IMR-90 (cell line): ENCODE results near the gene CRBN. TPM values are rescaled to one million over a fixed set of nuclear protein-coding genes. Genes with fewer than 3 reads are reported as not detected.

Experiments
- ATAC-seq: fragments of 200-7000 bp; cut with Tn5 transposase; 2 replicates; pipeline ENCODE4 v1.9.1; 2020; ENCODE audit warnings: low read depth, mild to moderate bottlenecking, moderate library complexity
- BruUV-seq: library from RNA; stranded (reverse); fragments of 400-500 nt; replicated peaks from 2 replicates; lab custom pipeline; 2021; lab: Mats Ljungman, UMichigan
- CTCF ChIA-PET: fragments of 300-600 bp; formaldehyde crosslinking; extraction: SDS; loops from one replicate; lab custom pipeline; 2021; ENCODE audit warnings: antibody characterized with exemption; lab: Yijun Ruan, JAX
- POLR2A ChIA-PET: fragments of 300-600 bp; sonication (Branson Sonifier 250); formaldehyde crosslinking; loops from one replicate; lab custom pipeline; 2022; ENCODE audit warnings: antibody characterized with exemption; ENCODE audit not compliant: unreplicated experiment; lab: Charles Lee
- DNase-seq: peaks from one replicate; pipeline ENCODE4 v3.0.0; 2013
- H2AFZ ChIP-seq: replicated peaks from 2 replicates; pipeline ENCODE3; 2013; ENCODE audit warnings: low read length, mild to moderate bottlenecking; ENCODE audit not compliant: poor library complexity
- H2AK5ac ChIP-seq: 2 replicates; pipeline ENCODE4 v1.6.1; 2013; ENCODE audit warnings: low read depth, low read length, inconsistent platforms
- H2AK9ac ChIP-seq: replicated peaks from 2 replicates; pipeline ENCODE3; 2013; ENCODE audit warnings: mild to moderate bottlenecking, low read depth, low read length, moderate library complexity; ENCODE audit not compliant: poor library complexity
- H2BK120ac ChIP-seq: 2 replicates; pipeline ENCODE4 v1.6.1; 2013; ENCODE audit warnings: low read depth, low read length, inconsistent platforms
- H2BK15ac ChIP-seq: 3 replicates; pipeline ENCODE4 v1.6.1; 2013; ENCODE audit warnings: low read depth, low read length, inconsistent platforms
- H2BK20ac ChIP-seq: 2 replicates; pipeline ENCODE4 v1.6.1; 2013; ENCODE audit warnings: low read depth, mild to moderate bottlenecking, inconsistent platforms, low read length, moderate library complexity
- H2BK5ac ChIP-seq: 2 replicates; pipeline ENCODE4 v1.6.1; 2013; ENCODE audit warnings: mild to moderate bottlenecking, low read depth, low read length, inconsistent platforms; ENCODE audit not compliant: poor library complexity, severe bottlenecking
- H3K14ac ChIP-seq: replicated peaks from 2 replicates; pipeline ENCODE4 v1.6.1; 2013; ENCODE audit warnings: low read depth, low read length, inconsistent platforms
- H3K18ac ChIP-seq: 2 replicates; pipeline ENCODE4 v1.6.1; 2013; ENCODE audit warnings: low read depth, low read length, control low read depth
- H3K23ac ChIP-seq: 2 replicates; pipeline ENCODE4 v1.6.1; 2013; ENCODE audit warnings: low read depth, low read length, inconsistent platforms
- H3K27ac ChIP-seq: 2 replicates; pipeline ENCODE4 v1.5.1; 2013; ENCODE audit warnings: mild to moderate bottlenecking, control low read depth, low read length; ENCODE audit not compliant: insufficient read depth
- H3K27me3 ChIP-seq: 2 replicates; pipeline ENCODE4 v1.6.1; 2013; ENCODE audit warnings: low read length; ENCODE audit not compliant: control insufficient read depth, insufficient read depth
- H3K36me3 ChIP-seq: 2 replicates; pipeline ENCODE4 v1.6.1; 2013; ENCODE audit warnings: low read length, mixed read lengths; ENCODE audit not compliant: control insufficient read depth, insufficient read depth
- H3K4ac ChIP-seq: 2 replicates; pipeline ENCODE4 v1.6.1; 2013; ENCODE audit warnings: low read depth, low read length, inconsistent platforms
- H3K4me1 ChIP-seq: 2 replicates; pipeline ENCODE4 v1.6.1; 2013; ENCODE audit warnings: low read length, mixed read lengths; ENCODE audit not compliant: control insufficient read depth, insufficient read depth
- H3K4me2 ChIP-seq: 2 replicates; pipeline ENCODE4 v1.6.1; 2013; ENCODE audit warnings: low read depth, mild to moderate bottlenecking, control low read depth, low read length, moderate library complexity
- H3K4me3 ChIP-seq: 2 replicates; pipeline ENCODE4 v1.5.1; 2013; ENCODE audit warnings: low read depth, mild to moderate bottlenecking, control low read depth, low read length, moderate library complexity; ENCODE audit not compliant: insufficient read depth
- H3K56ac ChIP-seq: 2 replicates; pipeline ENCODE4 v1.6.1; 2013; ENCODE audit warnings: low read length, inconsistent platforms; ENCODE audit not compliant: insufficient read depth; ENCODE audit errors: extremely low read depth
- H3K79me1 ChIP-seq, 2 experiments: 2 replicates each; pipeline ENCODE4 v1.6.1; 2013; ENCODE audit warnings: low read length in 2 of 2, inconsistent platforms in 1 of 2, low read depth in 1 of 2
- H3K9ac ChIP-seq: 2 replicates; pipeline ENCODE4 v1.6.1; 2013; ENCODE audit warnings: low read depth, low read length, control low read depth
- H3K9me1 ChIP-seq: 2 replicates; pipeline ENCODE4 v1.6.1; 2013; ENCODE audit warnings: low read length, inconsistent platforms; ENCODE audit not compliant: insufficient read depth
- H3K9me3 ChIP-seq: 2 replicates; pipeline ENCODE4 v1.6.1; 2013; ENCODE audit warnings: low read length; ENCODE audit not compliant: control insufficient read depth, insufficient read depth
- H4K20me1 ChIP-seq: 2 replicates; pipeline ENCODE4 v1.6.1; 2013; ENCODE audit warnings: low read length, inconsistent platforms; ENCODE audit not compliant: insufficient read depth
- H4K5ac ChIP-seq: 2 replicates; pipeline ENCODE4 v1.6.1; 2013; ENCODE audit warnings: mild to moderate bottlenecking, low read depth, low read length, control low read depth
- H4K8ac ChIP-seq, 2 experiments: 2 replicates each; pipeline ENCODE4 v1.6.1; 2013; ENCODE audit warnings: low read depth in 2 of 2, low read length in 2 of 2, control low read depth in 1 of 2, inconsistent platforms in 1 of 2
- H4K91ac ChIP-seq: 2 replicates; pipeline ENCODE4 v1.6.1; 2013; ENCODE audit warnings: low read depth, low read length, inconsistent platforms; ENCODE audit not compliant: insufficient read depth
- BHLHE40 ChIP-seq: fragments of 150-350 bp; IDR thresholded peaks from 2 replicates; pipeline ENCODE4 v1.6.1; 2016; ENCODE audit warnings: mild to moderate bottlenecking, low read depth, low read length
- CEBPB ChIP-seq: IDR thresholded peaks from 2 replicates; pipeline ENCODE4 v1.6.1; 2012; ENCODE audit warnings: low read depth, low read length, improper control_type of control experiment
- MXI1 ChIP-seq: IDR thresholded peaks from 2 replicates; pipeline ENCODE4 v1.6.1; 2012; ENCODE audit warnings: low read depth, mild to moderate bottlenecking, low read length, moderate library complexity, borderline replicate concordance
- WGBS, 2 experiments: methylation state at CpG; one replicate each; pipeline versions ENCODE4 v1.1.5 to v1.1.7; 2013; ENCODE audit warnings: missing lambda C conversion rate in 2 of 2; ENCODE audit not compliant: insufficient read length in 1 of 2; ENCODE audit errors: extremely low coverage in 2 of 2; 5-methylcytosine and 5-hydroxymethylcytosine counted together
- dilution Hi-C: fragments of 300-500 bp; cut with HindIII; formaldehyde crosslinking; loops from one replicate; pipeline ENCODE4 v1.14.3; 2018; ENCODE audit warnings: low sequenced_read_pairs; ENCODE audit not compliant: unreplicated experiment
- in situ Hi-C: fragments of 300-500 bp; cut with MboI; formaldehyde crosslinking; loops from 3 replicates; pipeline ENCODE4 v1.14.3; 2019; ENCODE audit warnings: low sequenced_read_pairs, inconsistent platforms, mixed read lengths
- intact Hi-C: fragments of 100-400 bp; cut with micrococcal nuclease; formaldehyde crosslinking; loops from 2 replicates; pipeline ENCODE4 v1.10.0; 2022
- polyA plus RNA-seq, 3 experiments: library from polyadenylated mRNA; depleted of rRNA; stranded (reverse); fragments of >200 nt; gene quantifications; 2 replicates each; pipeline ENCODE4 v1.2.3, GENCODE V29; 2012; ENCODE audit warnings: low replicate concordance in 1 of 3
- total RNA-seq: library from RNA; depleted of rRNA; stranded (reverse); fragments of >200 nt; gene quantifications from 2 replicates; pipeline ENCODE4 v1.2.3, GENCODE V29; 2012
- TF ChIP-seq, protein P1 (sequence below): fragments of 150-350 bp; IDR thresholded peaks from 2 replicates; pipeline ENCODE4 v1.6.1; 2016; ENCODE audit warnings: low read depth, mild to moderate bottlenecking, low read length, moderate library complexity, borderline replicate concordance

Gene CRBN
- total and polyA plus RNA-seq, 2 of the 4 experiments (the other 2 are of a cell fraction), result 21.8 to 33.9 TPM

GRCh38 chr3:3145831-3146230 lies 33.7 kb downstream of the CRBN start:
- Histone ChIP-seq H3K9me1 (no peaks in the 10 kb centered on the region), H2BK15ac (no peak overlapping the region), H3K14ac (no peak overlapping the region), H3K4ac (no peak overlapping the region), H3K23ac (no peak overlapping the region), H3K4me2 (no peak overlapping the region), H2BK20ac (no peak overlapping the region), H3K27ac (no peak overlapping the region), H2BK5ac (no peak overlapping the region), H2AK5ac (no peak overlapping the region), H3K9me3 (no peaks in the 10 kb centered on the region), H3K79me1 (peaks cover 3 to 7% of the 10 kb centered on the region in 2 experiments), H3K18ac (no peak overlapping the region), H3K27me3 (no peaks in the 10 kb centered on the region), H2BK120ac (no peak overlapping the region), H2AK9ac (no peak overlapping the region), H4K91ac (no peak overlapping the region), H4K8ac (no peak overlapping the region), H3K36me3 (peaks cover 20% of the 10 kb centered on the region), H3K9ac (no peak overlapping the region), H4K5ac (no peak overlapping the region), H4K20me1 (no peaks in the 10 kb centered on the region), H3K4me3 (no peak overlapping the region), H2AFZ (no peak overlapping the region), H3K4me1 (no peaks in the 10 kb centered on the region; the same call in 1 of the 2 replicates), H3K56ac (no peak overlapping the region)
- in situ Hi-C loops (no loop called here), dilution Hi-C loops (no loop called here), intact Hi-C loops (no loop called here)
- ATAC-seq (peak; percentile 60), DNase-seq (peak; percentile 64)
- no CpG with 5 or more reads among the region's 8 CpGs for WGBS, 2 experiments
- ChIA-PET CTCF (no interaction called here), POLR2A (no interaction called here)
- TF ChIP-seq BHLHE40, result no peak
- TF ChIP-seq MXI1, result no peak
- TF ChIP-seq CEBPB, result no peak
- TF ChIP-seq, protein P1, sequence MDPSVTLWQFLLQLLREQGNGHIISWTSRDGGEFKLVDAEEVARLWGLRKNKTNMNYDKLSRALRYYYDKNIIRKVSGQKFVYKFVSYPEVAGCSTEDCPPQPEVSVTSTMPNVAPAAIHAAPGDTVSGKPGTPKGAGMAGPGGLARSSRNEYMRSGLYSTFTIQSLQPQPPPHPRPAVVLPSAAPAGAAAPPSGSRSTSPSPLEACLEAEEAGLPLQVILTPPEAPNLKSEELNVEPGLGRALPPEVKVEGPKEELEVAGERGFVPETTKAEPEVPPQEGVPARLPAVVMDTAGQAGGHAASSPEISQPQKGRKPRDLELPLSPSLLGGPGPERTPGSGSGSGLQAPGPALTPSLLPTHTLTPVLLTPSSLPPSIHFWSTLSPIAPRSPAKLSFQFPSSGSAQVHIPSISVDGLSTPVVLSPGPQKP, result no peak
- BruUV-seq, result no TSS peak
